ENCODE measurements around the gene SORCS1.

SORCS1 gene

DNA sequence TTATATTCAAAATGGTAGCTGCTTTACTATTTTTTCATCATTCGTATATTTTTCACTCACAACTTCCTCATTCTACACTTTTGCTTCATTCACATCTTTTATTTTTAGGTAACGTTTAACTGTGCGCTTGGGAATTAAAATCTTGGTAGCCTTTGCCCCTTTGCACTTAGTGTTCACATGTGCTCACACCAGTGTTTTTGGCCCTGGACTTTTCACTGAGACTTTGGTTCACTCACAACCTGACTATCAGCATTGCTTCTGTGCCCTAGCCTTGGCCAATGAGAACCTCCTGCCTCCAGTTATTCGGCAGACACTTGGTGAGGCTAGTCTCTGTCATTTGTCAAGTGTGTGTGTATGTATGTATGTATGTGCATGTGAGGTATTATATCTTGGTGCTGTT, 596.9 kb downstream of the SORCS1 start:
- no peaks in the 10 kb centered on the region for H3K79me2 ChIP-seq (ENCODE audit: insufficient read depth, low read length)

DNA sequence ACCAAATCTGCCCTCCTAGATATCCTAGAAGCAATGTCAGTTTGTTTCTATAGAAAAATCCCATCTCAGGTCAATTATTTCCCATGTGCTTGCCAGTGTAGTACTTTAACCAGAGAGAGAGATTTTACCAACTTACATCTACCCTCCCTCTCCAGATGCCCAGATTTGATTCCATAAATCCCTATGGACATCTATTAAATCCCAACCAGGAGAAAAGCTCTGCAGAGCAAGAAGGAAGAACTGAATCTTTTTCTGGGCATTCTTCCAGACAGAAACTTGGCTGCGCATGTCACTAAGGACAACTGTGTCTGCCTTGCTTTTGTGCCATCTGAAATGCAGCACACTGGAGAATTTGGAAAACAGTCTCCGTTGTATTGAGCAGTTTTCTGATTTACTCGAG, 597.6 kb downstream of the SORCS1 start:
- H3K9me2 ChIP-seq (ENCODE audit: low read depth, low read length) = no peaks in the 10 kb centered on the region
- H3K9me3 ChIP-seq (ENCODE audit: low read length) = no peaks in the 10 kb centered on the region
- no peaks in the 10 kb centered on the region for H3K27me3 ChIP-seq (ENCODE audit: insufficient read depth, low read length)
- no peak overlapping the region for H3K4me2 ChIP-seq (ENCODE audit: low read length)
- no peak overlapping the region for H3K4me3 ChIP-seq (ENCODE audit: low read depth, low read length, poor library complexity, severe bottlenecking)
- no peak for TF ChIP-seq EZH2 (IDR thresholded peaks at IDR 0.05; ENCODE audit: borderline replicate concordance, low read length)
- TF ChIP-seq, protein P1, sequence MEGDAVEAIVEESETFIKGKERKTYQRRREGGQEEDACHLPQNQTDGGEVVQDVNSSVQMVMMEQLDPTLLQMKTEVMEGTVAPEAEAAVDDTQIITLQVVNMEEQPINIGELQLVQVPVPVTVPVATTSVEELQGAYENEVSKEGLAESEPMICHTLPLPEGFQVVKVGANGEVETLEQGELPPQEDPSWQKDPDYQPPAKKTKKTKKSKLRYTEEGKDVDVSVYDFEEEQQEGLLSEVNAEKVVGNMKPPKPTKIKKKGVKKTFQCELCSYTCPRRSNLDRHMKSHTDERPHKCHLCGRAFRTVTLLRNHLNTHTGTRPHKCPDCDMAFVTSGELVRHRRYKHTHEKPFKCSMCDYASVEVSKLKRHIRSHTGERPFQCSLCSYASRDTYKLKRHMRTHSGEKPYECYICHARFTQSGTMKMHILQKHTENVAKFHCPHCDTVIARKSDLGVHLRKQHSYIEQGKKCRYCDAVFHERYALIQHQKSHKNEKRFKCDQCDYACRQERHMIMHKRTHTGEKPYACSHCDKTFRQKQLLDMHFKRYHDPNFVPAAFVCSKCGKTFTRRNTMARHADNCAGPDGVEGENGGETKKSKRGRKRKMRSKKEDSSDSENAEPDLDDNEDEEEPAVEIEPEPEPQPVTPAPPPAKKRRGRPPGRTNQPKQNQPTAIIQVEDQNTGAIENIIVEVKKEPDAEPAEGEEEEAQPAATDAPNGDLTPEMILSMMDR (IDR thresholded peaks at IDR 0.05; ENCODE audit: low read length) = no peak
- H3K79me2 ChIP-seq (ENCODE audit: insufficient read depth, low read length) = no peaks in the 10 kb centered on the region
- H3K27ac ChIP-seq (ENCODE audit: low read depth, low read length, poor library complexity, severe bottlenecking) = no peak overlapping the region
- no peaks in the 10 kb centered on the region for H3K36me3 ChIP-seq (ENCODE audit: insufficient read depth, low read length)
- no peaks in the 10 kb centered on the region for H3F3A ChIP-seq (ENCODE audit: insufficient read depth, low read length)
- H4K20me1 ChIP-seq (ENCODE audit: insufficient read depth, low read length) = no peaks in the 10 kb centered on the region
- H3K9ac ChIP-seq (ENCODE audit: low read length) = no peak overlapping the region
- no peaks in the 10 kb centered on the region for H3K4me1 ChIP-seq (ENCODE audit: insufficient read depth, low read length, severe bottlenecking)
- H2AFZ ChIP-seq (ENCODE audit: low read length) = no peak overlapping the region

More for the DNA sequence above, 596.9 kb downstream of the SORCS1 start:
- Histone ChIP-seq H3K4me2 (ENCODE audit: low read length) (no peak overlapping the region), H3K9me2 (ENCODE audit: low read depth, low read length) (no peaks in the 10 kb centered on the region), H3F3A (ENCODE audit: insufficient read depth, low read length) (no peaks in the 10 kb centered on the region), H3K4me1 (ENCODE audit: insufficient read depth, low read length, severe bottlenecking) (no peaks in the 10 kb centered on the region), H4K20me1 (ENCODE audit: insufficient read depth, low read length) (no peaks in the 10 kb centered on the region), H3K9ac (ENCODE audit: low read length) (no peak overlapping the region), H3K27me3 (ENCODE audit: insufficient read depth, low read length) (no peaks in the 10 kb centered on the region), H3K9me3 (ENCODE audit: low read length) (no peaks in the 10 kb centered on the region), H3K36me3 (ENCODE audit: insufficient read depth, low read length) (no peaks in the 10 kb centered on the region), H3K4me3 (ENCODE audit: low read depth, low read length, poor library complexity, severe bottlenecking) (no peak overlapping the region), H3K27ac (ENCODE audit: low read depth, low read length, poor library complexity, severe bottlenecking) (no peak overlapping the region), H2AFZ (ENCODE audit: low read length) (no peak overlapping the region)
- TF ChIP-seq EZH2 (IDR thresholded peaks at IDR 0.05; ENCODE audit: borderline replicate concordance, low read length) = no peak
- TF ChIP-seq, protein P1 (IDR thresholded peaks at IDR 0.05; ENCODE audit: low read length) = no peak

DNA sequence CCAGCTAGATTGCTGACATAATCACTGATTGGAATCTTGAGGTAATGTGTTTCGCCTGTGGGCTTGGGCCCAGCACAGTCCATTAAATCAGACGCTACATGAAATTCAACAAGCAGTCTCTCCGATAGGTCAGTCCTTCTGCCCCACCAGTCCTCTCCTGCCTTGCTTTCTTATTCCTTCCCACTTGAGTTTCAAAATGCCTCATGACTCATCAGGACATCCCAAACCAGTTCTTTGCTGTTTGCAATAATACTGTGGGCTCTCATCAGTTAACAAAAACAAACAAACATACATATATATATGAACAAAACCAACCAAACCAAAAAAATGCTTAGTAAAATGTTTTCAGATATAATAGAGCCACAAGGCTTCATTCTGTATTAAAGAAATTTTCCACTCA, 599.0 kb downstream of the SORCS1 start:
- Histone ChIP-seq H3K27me3 (ENCODE audit: insufficient read depth, low read length) (no peaks in the 10 kb centered on the region), H3K36me3 (ENCODE audit: insufficient read depth, low read length) (no peaks in the 10 kb centered on the region), H3K9me3 (ENCODE audit: low read length) (no peaks in the 10 kb centered on the region), H3K4me3 (ENCODE audit: low read depth, low read length, poor library complexity, severe bottlenecking) (no peak overlapping the region), H4K20me1 (ENCODE audit: insufficient read depth, low read length) (no peaks in the 10 kb centered on the region), H3K4me1 (ENCODE audit: insufficient read depth, low read length, severe bottlenecking) (no peaks in the 10 kb centered on the region), H3K9me2 (ENCODE audit: low read depth, low read length) (no peaks in the 10 kb centered on the region), H3K4me2 (ENCODE audit: low read length) (no peak overlapping the region), H3F3A (ENCODE audit: insufficient read depth, low read length) (no peaks in the 10 kb centered on the region), H3K9ac (ENCODE audit: low read length) (no peak overlapping the region), H3K27ac (ENCODE audit: low read depth, low read length, poor library complexity, severe bottlenecking) (no peak overlapping the region), H3K79me2 (ENCODE audit: insufficient read depth, low read length) (no peaks in the 10 kb centered on the region), H2AFZ (ENCODE audit: low read length) (no peak overlapping the region)
- TF ChIP-seq EZH2 (IDR thresholded peaks at IDR 0.05; ENCODE audit: borderline replicate concordance, low read length) = no peak
- TF ChIP-seq, protein P1 (IDR thresholded peaks at IDR 0.05; ENCODE audit: low read length) = no peak
